H9 (cell line): ENCODE data around the gene HMGB4. TPM values are rescaled to one million over a fixed set of nuclear protein-coding genes. Genes with fewer than 3 reads are reported as not detected.

Source experiments
- DNase-seq: peaks from one replicate; pipeline ENCODE4 v3.0.0-alpha.2; 2017
- H2AFZ ChIP-seq: one replicate; pipeline ENCODE4 v1.6.1; 2013; ENCODE audit warnings: mild to moderate bottlenecking, low read length, control low read depth, moderate library complexity
- H2AK5ac ChIP-seq: 2 replicates; pipeline ENCODE4 v1.6.1; 2013; ENCODE audit warnings: low read length, control low read depth, mixed read lengths; ENCODE audit not compliant: insufficient read length
- H2BK120ac ChIP-seq: one replicate; pipeline ENCODE4 v1.6.1; 2013; ENCODE audit warnings: low read depth, mild to moderate bottlenecking, low read length, control low read depth, inconsistent platforms; ENCODE audit not compliant: poor library complexity, severe bottlenecking
- H2BK12ac ChIP-seq: 2 replicates; pipeline ENCODE4 v1.6.1; 2013; ENCODE audit warnings: low read length, control low read depth, mixed read lengths, low read depth; ENCODE audit not compliant: insufficient read length
- H2BK15ac ChIP-seq: 2 replicates; pipeline ENCODE4 v1.6.1; 2013; ENCODE audit warnings: low read depth, low read length, control low read depth
- H2BK20ac ChIP-seq: one replicate; pipeline ENCODE4 v1.6.1; 2013; ENCODE audit warnings: low read depth, mild to moderate bottlenecking, low read length, control low read depth, inconsistent platforms; ENCODE audit not compliant: poor library complexity, severe bottlenecking
- H2BK5ac ChIP-seq: 2 replicates; pipeline ENCODE4 v1.6.1; 2013; ENCODE audit warnings: low read length, control low read depth, mixed read lengths; ENCODE audit not compliant: insufficient read length
- H3K14ac ChIP-seq: 2 replicates; pipeline ENCODE4 v1.6.1; 2013; ENCODE audit warnings: low read length, control low read depth; ENCODE audit not compliant: insufficient read depth
- H3K18ac ChIP-seq: 2 replicates; pipeline ENCODE4 v1.6.1; 2013; ENCODE audit warnings: low read depth, mild to moderate bottlenecking, mixed read lengths, low read length, control low read depth; ENCODE audit not compliant: insufficient read length
- H3K23ac ChIP-seq: 2 replicates; pipeline ENCODE4 v1.6.1; 2013; ENCODE audit warnings: low read length, control low read depth, mixed read lengths, low read depth; ENCODE audit not compliant: insufficient read length
- H3K23me2 ChIP-seq: 2 replicates; pipeline ENCODE4 v1.6.1; 2013; ENCODE audit warnings: low read depth, mild to moderate bottlenecking, mixed read lengths, low read length, control low read depth; ENCODE audit not compliant: insufficient read length, poor library complexity, severe bottlenecking
- H3K27ac ChIP-seq: 2 replicates; pipeline ENCODE4 v1.5.1; 2013; ENCODE audit warnings: low read length, control low read depth, mixed read lengths, low read depth; ENCODE audit not compliant: insufficient read length
- H3K27me3 ChIP-seq: 2 replicates; pipeline ENCODE4 v1.6.1; 2013; ENCODE audit warnings: low read length, control low read depth, inconsistent platforms; ENCODE audit not compliant: insufficient read depth
- H3K4ac ChIP-seq: 2 replicates; pipeline ENCODE4 v1.6.1; 2013; ENCODE audit warnings: low read depth, mild to moderate bottlenecking, control low read depth, inconsistent platforms, low read length, moderate library complexity
- H3K4me1 ChIP-seq: 2 replicates; pipeline ENCODE4 v1.6.1; 2013; ENCODE audit warnings: low read length, control low read depth, inconsistent platforms; ENCODE audit not compliant: insufficient read depth
- H3K4me2 ChIP-seq: 2 replicates; pipeline ENCODE4 v1.6.1; 2013; ENCODE audit warnings: low read length, control low read depth, mixed read lengths; ENCODE audit not compliant: insufficient read length, insufficient read depth
- H3K56ac ChIP-seq: 2 replicates; pipeline ENCODE4 v1.6.1; 2013; ENCODE audit warnings: low read depth, mild to moderate bottlenecking, mixed read lengths, low read length, control low read depth; ENCODE audit not compliant: insufficient read length
- H3K79me1 ChIP-seq: 2 replicates; pipeline ENCODE4 v1.6.1; 2013; ENCODE audit warnings: low read depth, mild to moderate bottlenecking, moderate library complexity, low read length, control low read depth, inconsistent platforms; ENCODE audit not compliant: insufficient read depth, poor library complexity, severe bottlenecking
- H3K79me2 ChIP-seq: 2 replicates; pipeline ENCODE4 v1.6.1; 2013; ENCODE audit warnings: low read length, control low read depth, inconsistent platforms; ENCODE audit not compliant: insufficient read depth
- H3K9ac ChIP-seq: 2 replicates; pipeline ENCODE4 v1.6.1; 2013; ENCODE audit warnings: low read length, control low read depth, mixed read lengths; ENCODE audit not compliant: insufficient read length; ENCODE audit errors: extremely low read depth
- H3K9me3 ChIP-seq: one replicate; pipeline ENCODE4 v1.6.1; 2013; ENCODE audit warnings: low read depth, low read length, inconsistent platforms; ENCODE audit not compliant: control insufficient read depth
- H3T11ph ChIP-seq: one replicate; pipeline ENCODE4 v1.6.1; 2013; ENCODE audit warnings: mild to moderate bottlenecking, low read length, control low read depth, inconsistent platforms
- H4K20me1 ChIP-seq: one replicate; pipeline ENCODE4 v1.6.1; 2013; ENCODE audit not compliant: control insufficient read depth, insufficient read length, insufficient read depth
- H4K5ac ChIP-seq: 2 replicates; pipeline ENCODE4 v1.6.1; 2013; ENCODE audit warnings: low read depth, mild to moderate bottlenecking, mixed read lengths, low read length, control low read depth; ENCODE audit not compliant: insufficient read length
- H4K8ac ChIP-seq: replicated peaks from 2 replicates; pipeline ENCODE4 v1.6.1; 2013; ENCODE audit warnings: low read length, control low read depth, mixed read lengths, low read depth; ENCODE audit not compliant: insufficient read length
- H4K91ac ChIP-seq: 2 replicates; pipeline ENCODE4 v1.6.1; 2013; ENCODE audit warnings: low read depth, mild to moderate bottlenecking, moderate library complexity, mixed read lengths, low read length, control low read depth; ENCODE audit not compliant: insufficient read length
- H3K27ac Mint-ChIP-seq, 3 experiments: 2 replicates in 2 of 3; 3 replicates in 1 of 3; pipeline ENCODE4 v1.8.0; 2020 to 2021; ENCODE audit warnings: mixed read lengths in 3 of 3, mild to moderate bottlenecking in 1 of 3, moderate library complexity in 1 of 3
- H3K27me3 Mint-ChIP-seq: 2 replicates; pipeline ENCODE4 v1.8.0; 2021; ENCODE audit warnings: low read depth, mild to moderate bottlenecking, moderate library complexity, mixed read lengths
- H3K36me3 Mint-ChIP-seq, 3 experiments: 2 replicates in 2 of 3; 3 replicates in 1 of 3; pipeline ENCODE4 v1.8.0; 2020 to 2021; ENCODE audit warnings: low read depth in 3 of 3, mixed read lengths in 3 of 3; ENCODE audit not compliant: insufficient read depth in 1 of 3
- H3K4me1 Mint-ChIP-seq, 2 experiments: 2 replicates each; pipeline ENCODE4 v1.8.0; 2020; ENCODE audit warnings: mixed read lengths in 2 of 2
- H3K4me3 Mint-ChIP-seq, 2 experiments: 2 replicates in 1 of 2; 3 replicates in 1 of 2; pipeline ENCODE4 v1.8.0; 2020 to 2021; ENCODE audit warnings: mild to moderate bottlenecking in 2 of 2, mixed read lengths in 2 of 2, moderate library complexity in 1 of 2
- H3K9me3 Mint-ChIP-seq, 2 experiments: 2 replicates in 1 of 2; 3 replicates in 1 of 2; pipeline ENCODE4 v1.8.0; 2020; ENCODE audit warnings: mild to moderate bottlenecking in 2 of 2, mixed read lengths in 2 of 2, moderate library complexity in 1 of 2
- CTCF ChIP-seq: fragments of 200-600 bp; sonication (generic); conservative IDR thresholded peaks from 3 replicates; pipeline ENCODE4 v1.8.0; 2021; ENCODE audit warnings: antibody characterized with exemption, mild to moderate bottlenecking
- WGBS: extraction: QIAGEN DNeasy Blood & Tissue Kit; methylation state at CpG from one replicate; pipeline ENCODE4 v1.1.7; 2013; ENCODE audit warnings: missing lambda C conversion rate, low lambda C conversion rate, mixed read lengths; ENCODE audit not compliant: insufficient read length; ENCODE audit errors: extremely low coverage; 5-methylcytosine and 5-hydroxymethylcytosine counted together
- total RNA-seq: library from RNA; stranded (reverse); gene quantifications from 2 replicates; pipeline ENCODE4 v1.2.1, GENCODE V29; 2021

HMGB4 gene
- total RNA-seq, 1 experiment from 2014 or later = not detected

DNA sequence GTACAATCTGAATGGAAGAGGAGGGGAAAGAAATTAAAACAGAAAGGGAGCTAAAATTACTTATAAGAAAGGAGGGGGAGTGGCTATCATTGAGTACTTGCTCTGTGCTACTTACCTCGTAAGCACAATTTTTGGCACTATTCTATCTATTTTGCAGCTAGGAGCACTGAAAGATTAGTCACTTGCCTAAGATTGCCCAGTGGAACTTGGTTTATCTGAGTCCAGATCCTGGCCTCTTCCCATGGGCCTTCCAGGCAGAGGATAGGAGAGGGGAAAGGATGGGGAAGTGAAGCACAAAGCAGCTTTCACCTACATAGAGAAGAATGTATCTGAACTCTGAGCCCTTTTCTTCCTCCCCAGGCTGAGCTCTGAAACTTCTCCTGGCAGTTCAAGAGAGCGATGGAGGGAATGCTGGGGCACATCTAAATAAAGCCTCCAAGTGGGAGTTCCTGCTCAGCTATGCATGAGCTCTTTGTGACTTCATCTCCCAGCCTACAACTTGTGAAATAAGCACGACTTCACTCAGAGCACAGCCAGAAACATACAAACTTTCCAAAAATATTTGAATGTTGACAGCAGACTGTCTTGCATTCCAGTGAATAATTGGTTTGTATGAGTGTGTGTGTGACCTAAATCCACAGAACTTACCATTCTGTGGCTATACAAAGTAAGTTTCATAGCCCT is 29.4 kb downstream of the HMGB4 start:
- Histone ChIP-seq H3K4ac (no peak overlapping the region), H4K5ac (no peak overlapping the region), H3K23me2 (no peaks in the 10 kb centered on the region), H3K79me1 (no peaks in the 10 kb centered on the region), H2AK5ac (no peak overlapping the region), H3K4me1 (no peaks in the 10 kb centered on the region), H2BK120ac (no peak overlapping the region), H3K9me3 (no peaks in the 10 kb centered on the region), H2AFZ (no peak overlapping the region), H4K8ac (no peak overlapping the region), H4K91ac (no peak overlapping the region), H3K18ac (no peak overlapping the region), H4K20me1 (no peaks in the 10 kb centered on the region), H3K9ac (no peak overlapping the region), H3K56ac (no peak overlapping the region), H3K4me2 (no peak overlapping the region), H2BK5ac (no peak overlapping the region), H3K23ac (no peak overlapping the region), H3K79me2 (no peaks in the 10 kb centered on the region), H2BK15ac (no peak overlapping the region), H2BK12ac (no peak overlapping the region), H3K27ac (no peak overlapping the region), H3K27me3 (no peaks in the 10 kb centered on the region), H3K14ac (no peak overlapping the region), H3T11ph (no peak overlapping the region), H2BK20ac (no peak overlapping the region)
- Mint-ChIP-seq H3K27me3 (peaks cover 1% of the 10 kb centered on the region; the same call in 1 of the 2 replicates), H3K4me1 (peaks cover 8 to 13% of the 10 kb centered on the region in 2 experiments), H3K27ac (no peak overlapping the region; a peak in 1 of 7 replicates), H3K9me3 (peaks cover 5% of the 10 kb centered on the region in 2 experiments; a peak in 3 of 5 replicates), H3K4me3 (no peak overlapping the region), H3K36me3 (peaks cover 0 to 5% (median 2%) of the 10 kb centered on the region in 3 experiments; a peak in 2 of 7 replicates)
- no peak for TF ChIP-seq CTCF
- DNase-seq = no peak
- WGBS = no CpG with 5 or more reads among the region's 3 CpGs
